SK-N-SH treated with all-trans-retinoic acid at 6 μM for 48 hours (cell line): ENCODE data around the gene MAPK4.

ENCODE experiments used
- ESRRG ChIP-seq: fragments of 250-450 bp; sonication (Bioruptor Pico); IDR thresholded peaks from 2 replicates; pipeline ENCODE4 v1.6.1; 2021; ENCODE audit warnings: mild to moderate bottlenecking
- PATZ1 ChIP-seq: fragments of 250-450 bp; sonication (Bioruptor Pico); IDR thresholded peaks from 2 replicates; pipeline ENCODE4 v1.8.0; 2020; ENCODE audit warnings: mild to moderate bottlenecking, moderate library complexity, borderline replicate concordance

- TF ChIP-seq ESRRG (CRISPR knock-in tag), result no peak
- no peak for TF ChIP-seq PATZ1 (CRISPR knock-in tag)
These were observed 134.3 kb downstream of the MAPK4 start for GRCh38 chr18:50694147-50694546.
